Nephron progenitor cell (in vitro differentiated cells): ENCODE data around the gene HMGCS2.

Source experiments
- DNase-seq: peaks from one replicate; pipeline ENCODE4 v3.0.0; 2021
- H3K27ac Mint-ChIP-seq: 2 replicates; pipeline ENCODE4 v1.8.0; 2021; ENCODE audit warnings: mild to moderate bottlenecking, moderate library complexity, mixed read lengths
- H3K27me3 Mint-ChIP-seq: 2 replicates; pipeline ENCODE4 v1.8.0; 2021; ENCODE audit warnings: mild to moderate bottlenecking, low read depth, mixed read lengths; ENCODE audit not compliant: poor library complexity
- H3K36me3 Mint-ChIP-seq: 2 replicates; pipeline ENCODE4 v1.8.0; 2021; ENCODE audit warnings: low read depth, mixed read lengths
- H3K4me1 Mint-ChIP-seq: 2 replicates; pipeline ENCODE4 v1.8.0; 2021; ENCODE audit warnings: mixed read lengths
- H3K4me3 Mint-ChIP-seq: 2 replicates; pipeline ENCODE4 v1.8.0; 2021; ENCODE audit warnings: mild to moderate bottlenecking, moderate library complexity, mixed read lengths
- H3K9me3 Mint-ChIP-seq: 2 replicates; pipeline ENCODE4 v1.8.0; 2021; ENCODE audit warnings: mild to moderate bottlenecking, moderate library complexity, mixed read lengths
- CTCF ChIP-seq: fragments of 200-600 bp; sonication (generic); IDR thresholded peaks from 2 replicates; pipeline ENCODE4 v1.5.0; 2021; ENCODE audit warnings: antibody characterized with exemption

HMGCS2 gene

DNA sequence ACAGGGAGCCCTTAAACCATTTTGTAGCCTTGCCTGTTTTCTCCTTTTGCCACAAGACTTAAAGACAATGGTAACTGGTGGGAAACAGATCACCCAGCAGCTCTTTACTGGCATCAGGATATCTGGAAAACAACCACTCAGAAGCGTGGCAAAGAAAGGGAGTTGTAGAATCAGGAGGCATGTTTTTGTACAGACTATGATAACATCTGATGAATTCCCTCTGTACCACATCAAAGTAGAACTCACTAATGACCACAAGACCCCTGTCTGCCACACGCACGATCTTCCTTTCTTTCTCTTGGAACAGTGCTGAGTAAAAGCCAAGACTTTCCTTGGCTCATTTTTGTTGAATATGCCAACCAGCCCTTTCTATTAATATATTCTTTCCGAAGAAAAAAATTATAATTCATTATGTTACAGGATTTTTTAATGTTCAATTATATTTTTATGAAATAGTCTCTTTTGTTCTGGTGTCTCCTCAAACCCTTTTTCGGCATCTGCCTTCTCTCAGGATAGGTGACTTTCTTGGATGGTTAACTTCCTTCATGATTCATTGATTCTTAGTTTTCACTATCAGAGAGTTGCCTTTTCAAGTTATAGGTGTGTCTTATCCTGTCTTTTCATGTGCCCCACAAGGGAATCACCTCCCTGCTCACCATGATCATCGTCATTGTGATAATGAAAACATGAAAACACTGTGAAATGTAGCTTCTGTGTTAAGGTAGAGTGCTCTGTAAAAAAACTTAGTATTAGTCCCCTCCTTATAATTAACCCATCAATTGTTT lies 64.8 kb downstream of the HMGCS2 start:
- peaks cover 6% of the 10 kb centered on the region for H3K4me1 Mint-ChIP-seq
- H3K27me3 Mint-ChIP-seq, result peaks cover 3% of the 10 kb centered on the region
- H3K4me3 Mint-ChIP-seq, result no peak overlapping the region
- H3K9me3 Mint-ChIP-seq, result peaks cover 39% of the 10 kb centered on the region
- DNase-seq, result no peak
- no peak overlapping the region for H3K27ac Mint-ChIP-seq
- TF ChIP-seq CTCF, result no peak
- H3K36me3 Mint-ChIP-seq, result peaks cover 18% of the 10 kb centered on the region

DNA sequence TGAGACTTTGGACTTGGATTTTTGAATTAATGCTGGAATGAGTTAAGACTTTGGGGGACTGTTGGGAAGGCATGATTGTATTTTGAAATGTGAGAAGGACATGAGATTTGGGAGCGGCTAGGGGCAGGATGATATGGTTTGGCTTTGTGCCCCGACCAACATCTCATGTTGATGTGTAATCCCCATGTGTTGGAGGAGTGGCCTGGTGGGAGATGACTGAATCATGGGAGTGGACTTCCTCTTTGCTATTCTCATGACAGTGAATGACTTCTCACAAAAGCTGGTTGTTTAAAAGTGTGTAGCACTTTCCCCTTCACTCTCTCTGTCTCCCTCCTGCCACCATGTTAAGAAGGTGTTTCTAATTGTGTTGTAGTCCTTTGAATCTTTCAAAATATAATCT lies 66.3 kb downstream of the HMGCS2 start:
- no peak for DNase-seq
- Mint-ChIP-seq H3K9me3 (peaks cover 39% of the 10 kb centered on the region), H3K27ac (no peak overlapping the region), H3K36me3 (peaks cover 18% of the 10 kb centered on the region), H3K4me1 (peaks cover 8% of the 10 kb centered on the region), H3K27me3 (peaks cover 3% of the 10 kb centered on the region), H3K4me3 (no peak overlapping the region)
- TF ChIP-seq CTCF, result no peak

- Mint-ChIP-seq H3K27ac (no peak overlapping the region), H3K36me3 (peaks cover 18% of the 10 kb centered on the region), H3K27me3 (peaks cover 3% of the 10 kb centered on the region), H3K4me1 (peaks cover 12% of the 10 kb centered on the region), H3K9me3 (peaks cover 39% of the 10 kb centered on the region), H3K4me3 (no peak overlapping the region)
- TF ChIP-seq CTCF, result no peak
- DNase-seq, result no peak
Observed at GRCh38 chr1:119701659-119702058, 67.0 kb downstream of the HMGCS2 start.

- no peak for DNase-seq
- peaks cover 12% of the 10 kb centered on the region for H3K4me1 Mint-ChIP-seq
- peaks cover 41% of the 10 kb centered on the region for H3K9me3 Mint-ChIP-seq
- peaks cover 18% of the 10 kb centered on the region for H3K36me3 Mint-ChIP-seq
- H3K4me3 Mint-ChIP-seq, result no peak overlapping the region
- no peak overlapping the region for H3K27ac Mint-ChIP-seq
- peaks cover 3% of the 10 kb centered on the region for H3K27me3 Mint-ChIP-seq
- no peak for TF ChIP-seq CTCF
Observed at GRCh38 chr1:119700326-119700725, 68.4 kb downstream of the HMGCS2 start.
